Heart left ventricle (tissue), 13 donors: ENCODE data around the gene PIGT.

Experiments used
- CTCF ChIP-seq, 12 donors: fragments of 200-600 bp; sonication (generic) in 4 of 12; IDR thresholded peaks; one replicate each; pipeline versions ENCODE4 v1.5.0 to v1.8.0; 2018 to 2022; ENCODE audit warnings: antibody characterized with exemption in 12 of 12, mild to moderate bottlenecking in 5 of 12
- POLR2A ChIP-seq, 2 donors: fragments of 450-650 bp; IDR thresholded peaks; one replicate each; pipeline ENCODE4 v1.6.1; 2017; ENCODE audit warnings: antibody characterized with exemption in 2 of 2, mild to moderate bottlenecking in 2 of 2, moderate library complexity in 2 of 2
- donor health status: ischemic (EF 13 %, LVEDD 7.1; RV severe dilation, severe dysfunction).
- donor health status: DM: no; HTN: yes; CAD: no.
- donor health status: DM: no; HTN: no; CAD: no.
- donor health status: ischemic (EF 25% LVEDD 6.9; RV normal size, moderate dysfunction).
- donor health status: ischemic (EF 25% LVEDD 5.7; RV mildly dilated, moderate dysfunction).
- donor health status: ischemic (EF 35%, LVEDD 5.7; RV mildly dilated, moderate dysfunction).
- donor health status: nonischemic (EF 11% LVEDD 7.7; RV severe dilation, severe dysfunction).
- donor health status: DM: yes; HTN: yes; CAD: no.
- donor health status: PGD.
- donor health status: ischemic (EF 29% LVEDD 5.4; RV normal size, mild dysfunction).
- donor health status: nonischemic (EF 23%, LVEDD 6.1; RV moderate dilation, normal function).

GRCh38 chr20:45467861-45468260, 51.9 kb downstream of the PIGT start:
- TF ChIP-seq CTCF (IDR thresholded peaks at IDR 0.05), result no peak
- TF ChIP-seq POLR2A (IDR thresholded peaks at IDR 0.05), result no peak
